SH-SY5Y (cell line): ENCODE results near the gene ITGB3.
A peak's percentile ranks its signal among the peaks of the same experiment; 100 is the strongest.

ENCODE experiments used
- GATA2 ChIP-seq: IDR thresholded peaks from 2 replicates; pipeline ENCODE4 v1.6.1; 2011; ENCODE audit warnings: mild to moderate bottlenecking, low read depth, low read length
- GATA3 ChIP-seq: IDR thresholded peaks from 2 replicates; pipeline ENCODE4 v1.6.1; 2011; ENCODE audit warnings: low read depth, mild to moderate bottlenecking, low read length, moderate library complexity

Gene ITGB3

DNA sequence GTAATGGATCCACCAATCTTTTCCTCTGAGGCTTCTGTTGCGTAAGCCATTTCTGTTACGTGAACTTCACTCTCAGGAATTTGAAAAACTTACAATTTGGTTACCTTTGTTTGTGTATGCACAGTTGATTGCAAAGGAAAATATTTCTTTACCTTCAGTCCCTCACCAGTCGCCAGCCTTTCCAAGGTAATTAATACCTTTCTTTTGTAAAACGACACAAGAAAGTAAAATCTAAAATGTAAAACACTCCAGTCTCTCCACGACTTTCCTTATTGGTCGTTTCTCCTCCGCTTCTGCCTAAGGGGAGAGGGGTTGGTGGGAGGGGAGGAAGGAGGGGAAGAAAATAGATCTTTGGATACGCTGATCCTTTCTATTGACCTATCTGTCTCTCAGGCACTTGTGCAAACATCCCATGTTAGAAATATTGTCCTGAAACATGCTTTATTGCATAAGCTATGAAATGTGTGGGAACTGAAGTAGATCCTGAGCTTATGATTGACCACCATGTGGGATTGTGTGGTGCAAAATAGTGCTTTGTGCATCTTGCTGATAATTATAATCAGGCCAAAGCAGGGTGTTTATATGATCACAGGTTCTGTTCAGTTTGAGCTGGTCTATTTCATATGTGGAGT, 37.7 kb downstream of the ITGB3 start:
- TF ChIP-seq GATA3, result no peak
- no peak for TF ChIP-seq GATA2

DNA sequence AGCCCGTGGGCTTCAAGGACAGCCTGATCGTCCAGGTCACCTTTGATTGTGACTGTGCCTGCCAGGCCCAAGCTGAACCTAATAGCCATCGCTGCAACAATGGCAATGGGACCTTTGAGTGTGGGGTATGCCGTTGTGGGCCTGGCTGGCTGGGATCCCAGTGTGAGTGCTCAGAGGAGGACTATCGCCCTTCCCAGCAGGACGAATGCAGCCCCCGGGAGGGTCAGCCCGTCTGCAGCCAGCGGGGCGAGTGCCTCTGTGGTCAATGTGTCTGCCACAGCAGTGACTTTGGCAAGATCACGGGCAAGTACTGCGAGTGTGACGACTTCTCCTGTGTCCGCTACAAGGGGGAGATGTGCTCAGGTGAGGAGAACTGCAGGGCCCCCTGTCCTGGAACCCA, 38.6 kb downstream of the ITGB3 start:
- TF ChIP-seq GATA2, result no peak
- no peak for TF ChIP-seq GATA3

DNA sequence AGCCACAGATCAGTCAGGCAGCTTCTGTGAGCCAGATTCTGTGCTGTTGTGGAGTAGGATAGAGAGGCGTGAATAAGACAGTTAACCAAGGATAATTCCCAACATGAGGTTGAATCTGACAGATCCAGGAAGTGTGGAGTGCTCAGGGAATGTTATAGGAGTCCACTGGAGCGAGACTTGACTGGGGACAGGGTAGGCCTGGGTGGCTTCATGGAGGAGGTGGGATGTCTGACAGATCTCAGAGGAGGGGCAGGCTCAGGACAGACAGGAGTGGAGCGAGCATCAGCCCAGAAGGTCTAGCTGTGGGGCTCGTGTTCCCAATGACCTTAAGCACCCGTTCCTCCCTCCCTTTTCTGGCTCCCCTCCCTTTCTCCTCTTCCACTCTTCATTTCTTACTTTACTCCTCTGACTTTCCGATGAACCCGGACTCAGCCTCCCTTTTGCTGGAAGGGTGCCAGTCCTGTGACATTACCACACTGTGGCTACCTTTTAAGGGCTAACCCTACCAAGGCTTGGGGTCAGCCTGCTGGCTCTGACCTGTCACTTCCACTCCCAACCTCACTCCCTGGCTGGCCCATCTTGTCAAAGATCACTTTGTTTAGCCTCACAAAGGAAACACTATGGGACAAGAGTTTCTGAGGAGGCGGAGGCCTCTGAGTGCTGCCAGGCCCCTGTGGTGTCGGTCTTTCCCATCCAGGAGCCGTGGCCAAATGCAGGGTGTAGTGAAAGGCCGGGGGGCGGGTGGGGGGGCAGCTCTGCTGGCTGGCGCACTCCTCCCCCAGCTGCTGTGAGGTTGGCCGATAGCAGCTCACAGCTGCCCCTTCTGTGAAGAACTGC, 41.6 kb downstream of the ITGB3 start:
- TF ChIP-seq GATA2 (no peak), GATA3 (no peak)

DNA sequence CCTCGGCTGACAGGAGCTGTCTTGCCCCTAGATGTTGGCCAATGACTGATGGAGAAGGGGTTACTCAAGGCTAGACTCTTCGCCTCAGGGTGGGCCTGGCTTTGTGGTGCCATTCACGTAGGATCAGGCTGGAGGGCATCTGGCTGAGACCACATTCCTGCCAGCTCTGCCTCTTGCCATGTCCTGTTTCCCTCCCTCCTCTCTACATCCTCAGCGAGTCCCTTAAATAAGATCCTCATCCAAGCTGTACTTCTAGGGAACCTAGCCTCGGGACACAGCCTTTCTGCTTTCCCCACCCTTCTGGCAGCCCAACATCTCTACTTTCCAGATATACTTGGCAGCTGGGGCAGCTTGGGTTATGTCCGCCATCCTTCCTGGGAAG, 42.2 kb downstream of the ITGB3 start:
- TF ChIP-seq GATA2, result no peak
- no peak for TF ChIP-seq GATA3

DNA sequence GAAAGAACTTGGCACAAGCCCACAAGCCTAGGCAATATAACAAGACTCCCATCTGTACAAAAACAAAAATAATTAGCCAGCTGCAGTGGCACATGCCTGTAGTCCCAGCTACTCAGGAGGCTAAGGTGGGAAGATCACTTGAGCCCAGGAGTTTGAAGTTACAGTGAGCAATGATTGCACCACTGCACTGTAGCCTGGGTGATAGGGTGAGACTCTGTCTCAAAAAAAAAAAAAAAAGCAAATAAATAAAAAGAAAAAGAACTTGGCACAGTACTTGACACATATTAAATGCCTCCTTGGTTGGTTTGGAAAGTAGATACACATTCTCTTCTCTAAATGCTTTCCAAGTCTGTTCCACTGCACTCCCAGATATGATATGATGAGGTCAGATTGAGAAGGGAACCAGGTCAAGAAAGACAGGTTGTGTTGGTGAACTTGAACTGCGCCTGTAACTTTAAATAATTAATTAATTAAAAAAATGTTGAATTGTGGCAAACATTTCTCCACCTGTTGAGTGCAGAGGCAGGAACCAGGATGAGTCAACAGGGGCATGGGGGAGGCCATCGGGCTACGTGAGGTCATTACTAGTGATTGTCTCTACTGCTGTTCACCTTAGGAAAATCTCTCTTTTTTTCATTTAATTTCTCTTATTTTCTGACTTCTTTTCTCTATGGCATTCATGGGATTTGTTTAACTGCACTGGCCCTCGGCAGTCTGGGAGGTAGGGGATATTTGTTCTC, 44.2 kb downstream of the ITGB3 start:
- TF ChIP-seq GATA3, result no peak
- TF ChIP-seq GATA2, result no peak

DNA sequence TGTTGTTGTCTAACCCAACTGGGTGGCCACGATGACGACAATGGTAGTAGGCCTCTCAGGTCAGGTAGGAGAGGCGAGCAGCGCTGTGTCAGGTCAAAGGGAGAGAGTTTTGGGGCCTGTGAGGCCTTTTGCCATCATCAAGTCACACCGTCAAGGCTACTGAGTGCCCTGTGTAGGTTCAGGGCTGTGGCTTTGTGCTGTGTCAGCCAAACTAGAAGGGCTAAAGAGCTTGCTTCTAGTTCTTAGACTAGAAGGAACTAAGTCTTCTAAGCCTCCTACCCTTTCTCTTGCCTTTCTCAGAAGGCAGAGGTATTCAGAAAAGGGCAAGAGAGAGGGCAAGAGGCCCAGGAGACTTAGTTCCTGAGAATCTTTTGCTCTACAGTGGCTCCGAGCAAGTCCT, 45.1 kb downstream of the ITGB3 start:
- TF ChIP-seq GATA3, result no peak
- TF ChIP-seq GATA2, result no peak

DNA sequence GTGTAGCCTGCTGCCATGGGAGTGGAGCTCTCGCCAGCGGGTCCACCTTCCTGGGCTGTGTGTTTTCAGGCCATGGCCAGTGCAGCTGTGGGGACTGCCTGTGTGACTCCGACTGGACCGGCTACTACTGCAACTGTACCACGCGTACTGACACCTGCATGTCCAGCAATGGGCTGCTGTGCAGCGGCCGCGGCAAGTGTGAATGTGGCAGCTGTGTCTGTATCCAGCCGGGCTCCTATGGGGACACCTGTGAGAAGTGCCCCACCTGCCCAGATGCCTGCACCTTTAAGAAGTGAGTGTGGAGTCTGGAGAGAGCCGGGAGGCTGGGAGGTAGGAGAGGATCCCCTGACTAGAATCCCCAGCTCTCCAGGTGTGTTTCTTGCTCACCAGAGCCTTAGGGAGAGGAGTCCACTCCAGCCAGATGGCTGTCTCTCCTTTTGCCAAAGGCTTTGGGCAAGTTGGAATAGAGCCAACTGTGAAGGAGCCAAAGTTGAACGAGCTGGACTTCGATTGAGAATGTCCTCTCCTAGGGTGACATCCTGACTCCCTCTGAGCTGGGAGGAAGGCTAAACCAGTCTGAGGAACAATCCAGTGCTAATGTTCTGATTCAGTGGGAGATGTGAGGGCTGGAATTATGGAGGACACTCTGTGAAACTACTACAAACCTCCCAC, 45.7 kb downstream of the ITGB3 start:
- TF ChIP-seq GATA2 (no peak), GATA3 (no peak)

DNA sequence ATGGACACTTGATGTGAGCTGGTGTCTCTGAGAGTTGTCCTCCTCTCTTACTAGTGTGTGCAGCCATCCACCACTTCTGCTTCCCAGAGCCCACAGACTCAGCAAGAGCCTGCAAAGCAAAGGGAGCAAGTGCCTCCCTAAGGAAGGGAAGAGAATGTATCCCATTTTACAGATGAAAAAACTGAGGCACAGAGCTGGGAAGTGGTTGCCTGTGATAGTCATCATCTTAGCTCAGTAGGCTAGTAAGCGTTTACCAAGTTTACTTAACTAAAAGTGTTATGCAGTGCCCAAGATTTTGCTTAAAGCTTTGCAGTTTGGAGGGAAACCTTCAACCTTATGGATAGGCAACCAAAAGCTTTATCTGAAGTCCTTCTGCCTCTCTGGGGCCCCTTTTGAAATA, 47.1 kb downstream of the ITGB3 start:
- no peak for TF ChIP-seq GATA3

DNA sequence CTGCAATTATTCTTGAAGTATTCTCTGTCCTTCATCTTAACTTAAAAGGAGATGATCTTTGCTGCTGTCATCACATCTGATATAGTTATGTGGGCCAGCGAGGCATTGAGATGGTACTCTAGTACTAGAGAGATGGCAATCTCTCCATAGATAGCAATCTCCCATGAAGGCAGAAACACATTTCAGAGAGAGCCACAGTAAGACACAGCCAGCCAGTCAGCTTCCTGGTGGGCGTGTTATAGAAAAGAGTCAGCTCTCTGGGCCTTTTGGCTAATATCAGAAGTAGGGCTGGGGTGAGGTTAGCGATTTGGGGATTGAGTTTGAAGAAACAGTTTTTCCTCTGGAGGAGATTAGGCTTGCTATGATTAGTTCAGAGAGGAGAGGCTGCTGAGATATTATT, 47.5 kb downstream of the ITGB3 start:
- TF ChIP-seq GATA2 (peak; percentile 59; the same call in 1 of the 2 replicates), GATA3 (no peak)

DNA sequence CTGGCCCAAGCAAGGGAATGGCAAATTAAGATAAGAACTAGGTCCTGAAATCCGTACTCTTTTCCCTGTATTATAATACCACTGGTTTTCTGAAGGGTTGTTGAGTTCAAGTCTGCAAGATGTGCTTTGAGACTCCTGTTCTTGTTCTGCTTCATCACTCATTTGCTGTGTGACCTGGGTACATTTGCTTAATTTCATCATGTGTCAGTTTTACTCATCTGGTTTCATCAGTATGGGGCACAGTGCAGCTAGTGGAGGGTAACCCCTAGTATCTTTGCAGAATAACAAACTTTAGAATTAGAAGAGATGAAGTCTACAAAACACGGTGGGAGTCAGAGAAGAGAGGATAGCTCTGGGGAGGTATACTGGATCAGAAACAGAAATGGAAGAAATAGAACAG, 48.2 kb downstream of the ITGB3 start:
- TF ChIP-seq GATA3 (no peak), GATA2 (no peak)

DNA sequence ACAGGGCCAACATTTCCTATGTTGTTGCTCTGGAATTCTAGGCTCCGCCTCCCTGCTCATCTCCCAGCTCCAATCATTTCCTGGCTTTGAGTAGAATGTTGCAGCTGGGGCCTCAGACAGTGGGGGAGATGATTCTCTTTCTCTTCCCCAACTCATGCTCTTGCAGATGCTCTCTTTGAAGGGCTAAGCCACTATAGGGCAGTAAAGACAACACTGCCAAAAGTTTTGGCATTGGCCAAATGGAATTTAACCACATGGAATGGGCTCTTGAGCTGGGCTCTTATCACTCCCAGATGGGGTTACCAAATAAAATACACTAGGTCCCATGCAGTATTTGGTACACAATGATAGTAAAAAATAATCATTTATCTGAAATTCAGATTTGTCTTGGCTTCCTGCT, 50.6 kb downstream of the ITGB3 start:
- no peak for TF ChIP-seq GATA2
- TF ChIP-seq GATA3, result no peak

DNA sequence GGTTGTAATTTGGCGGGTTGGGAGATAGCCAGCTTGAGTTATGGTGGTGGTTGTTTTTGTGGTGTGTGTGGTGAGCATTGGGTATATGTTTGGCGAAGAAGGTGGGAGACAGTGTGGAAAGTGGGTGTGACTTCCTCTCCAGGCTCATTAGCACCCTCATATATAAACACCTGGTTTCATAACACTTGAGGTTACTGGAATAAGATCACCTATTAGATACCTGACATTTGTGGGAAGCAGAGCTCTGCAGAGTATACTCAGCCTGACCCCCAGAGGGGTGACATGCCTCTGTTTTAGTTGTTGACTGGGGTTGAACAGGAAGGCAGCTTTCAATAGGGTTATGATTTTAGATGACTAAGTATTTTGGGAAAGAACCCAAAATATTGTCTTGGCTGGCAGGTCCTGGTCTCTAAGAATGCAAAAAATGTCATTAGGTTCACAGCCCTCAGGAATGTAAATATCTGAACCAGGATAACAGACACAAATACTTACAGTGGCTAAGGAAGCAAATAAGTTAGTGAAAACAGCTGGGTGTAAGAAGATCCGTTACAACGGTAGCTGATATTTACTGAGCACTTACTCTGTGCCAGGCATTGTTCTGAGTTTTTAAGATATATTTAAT, 51.8 kb downstream of the ITGB3 start:
- TF ChIP-seq GATA3 (no peak), GATA2 (no peak)

DNA sequence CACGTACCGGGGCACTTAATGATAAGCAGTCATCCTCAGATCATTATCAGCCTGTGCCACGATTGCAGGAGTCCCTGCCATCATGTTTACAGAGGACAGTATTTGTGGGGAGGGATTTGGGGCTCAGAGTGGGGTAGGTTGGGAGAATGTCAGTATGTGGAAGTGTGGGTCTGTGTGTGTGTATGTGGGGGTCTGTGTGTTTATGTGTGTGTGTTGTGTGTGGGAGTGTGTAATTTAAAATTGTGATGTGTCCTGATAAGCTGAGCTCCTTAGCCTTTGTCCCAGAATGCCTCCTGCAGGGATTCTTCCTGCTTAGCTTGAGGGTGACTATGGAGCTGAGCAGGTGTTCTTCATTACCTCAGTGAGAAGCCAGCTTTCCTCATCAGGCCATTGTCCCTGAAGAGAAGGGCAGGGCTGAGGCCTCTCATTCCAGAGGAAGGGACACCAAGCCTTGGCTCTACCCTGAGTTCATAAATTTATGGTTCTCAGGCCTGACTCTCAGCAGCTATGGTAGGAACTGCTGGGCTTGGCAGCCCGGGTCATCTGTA, 56.6 kb downstream of the ITGB3 start:
- no peak for TF ChIP-seq GATA2
- TF ChIP-seq GATA3, result no peak
